HEK293 (cell line): ENCODE measurements around the gene MAGI1.

Source experiments
- CTCF ChIP-seq: fragments of 450-650 bp; formaldehyde crosslinking; IDR thresholded peaks from 2 replicates; pipeline ENCODE4 v1.5.1; 2016; ENCODE audit warnings: missing biosample characterization, missing genetic modification characterization
- ZBTB10 ChIP-seq: fragments of 450-650 bp; formaldehyde crosslinking; IDR thresholded peaks from 2 replicates; pipeline ENCODE4 v1.5.1; 2016; ENCODE audit warnings: missing biosample characterization, missing genetic modification characterization
- ZNF184 ChIP-seq: fragments of 450-650 bp; IDR thresholded peaks from 2 replicates; pipeline ENCODE4 v1.5.1; 2018; ENCODE audit warnings: missing biosample characterization, mild to moderate bottlenecking, missing genetic modification characterization

- TF ChIP-seq ZNF184 (no peak), CTCF (no peak), ZBTB10 (no peak)
Measured at GRCh38 chr3:65672061-65672460, 366.7 kb downstream of the MAGI1 start.
